Activated CD4-positive, alpha-beta T cell treated with anti-CD3 and anti-CD28 coated beads for 1 hour (primary cell): ENCODE results near the gene RBM10.
"Not testable (repeated sequence)": the region's sequence is repeated elsewhere in the genome, so short reads cannot be mapped to it uniquely, and the experiment has no call there.

Experiments
- DNase-seq: peaks from one replicate; pipeline ENCODE4 v3.0.0-alpha.2; 2020

RBM10 gene, protein sequence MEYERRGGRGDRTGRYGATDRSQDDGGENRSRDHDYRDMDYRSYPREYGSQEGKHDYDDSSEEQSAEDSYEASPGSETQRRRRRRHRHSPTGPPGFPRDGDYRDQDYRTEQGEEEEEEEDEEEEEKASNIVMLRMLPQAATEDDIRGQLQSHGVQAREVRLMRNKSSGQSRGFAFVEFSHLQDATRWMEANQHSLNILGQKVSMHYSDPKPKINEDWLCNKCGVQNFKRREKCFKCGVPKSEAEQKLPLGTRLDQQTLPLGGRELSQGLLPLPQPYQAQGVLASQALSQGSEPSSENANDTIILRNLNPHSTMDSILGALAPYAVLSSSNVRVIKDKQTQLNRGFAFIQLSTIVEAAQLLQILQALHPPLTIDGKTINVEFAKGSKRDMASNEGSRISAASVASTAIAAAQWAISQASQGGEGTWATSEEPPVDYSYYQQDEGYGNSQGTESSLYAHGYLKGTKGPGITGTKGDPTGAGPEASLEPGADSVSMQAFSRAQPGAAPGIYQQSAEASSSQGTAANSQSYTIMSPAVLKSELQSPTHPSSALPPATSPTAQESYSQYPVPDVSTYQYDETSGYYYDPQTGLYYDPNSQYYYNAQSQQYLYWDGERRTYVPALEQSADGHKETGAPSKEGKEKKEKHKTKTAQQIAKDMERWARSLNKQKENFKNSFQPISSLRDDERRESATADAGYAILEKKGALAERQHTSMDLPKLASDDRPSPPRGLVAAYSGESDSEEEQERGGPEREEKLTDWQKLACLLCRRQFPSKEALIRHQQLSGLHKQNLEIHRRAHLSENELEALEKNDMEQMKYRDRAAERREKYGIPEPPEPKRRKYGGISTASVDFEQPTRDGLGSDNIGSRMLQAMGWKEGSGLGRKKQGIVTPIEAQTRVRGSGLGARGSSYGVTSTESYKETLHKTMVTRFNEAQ

GRCh38 chrX:47144626-47145394 is at the start of gene RBM10, which contains the start of gene NDUFB11:
RBM10 (plus strand) TSS chrX:47145221; CDS start chrX:47147482, 2,261 bp downstream.
NDUFB11 (minus strand) TSS chrX:47144702; CDS start chrX:47144679, 23 bp downstream.
- peak; percentile 77 for DNase-seq

GRCh38 chrX:47097018-47097417 is 48.0 kb upstream of the RBM10 start:
- no peak for DNase-seq

DNA sequence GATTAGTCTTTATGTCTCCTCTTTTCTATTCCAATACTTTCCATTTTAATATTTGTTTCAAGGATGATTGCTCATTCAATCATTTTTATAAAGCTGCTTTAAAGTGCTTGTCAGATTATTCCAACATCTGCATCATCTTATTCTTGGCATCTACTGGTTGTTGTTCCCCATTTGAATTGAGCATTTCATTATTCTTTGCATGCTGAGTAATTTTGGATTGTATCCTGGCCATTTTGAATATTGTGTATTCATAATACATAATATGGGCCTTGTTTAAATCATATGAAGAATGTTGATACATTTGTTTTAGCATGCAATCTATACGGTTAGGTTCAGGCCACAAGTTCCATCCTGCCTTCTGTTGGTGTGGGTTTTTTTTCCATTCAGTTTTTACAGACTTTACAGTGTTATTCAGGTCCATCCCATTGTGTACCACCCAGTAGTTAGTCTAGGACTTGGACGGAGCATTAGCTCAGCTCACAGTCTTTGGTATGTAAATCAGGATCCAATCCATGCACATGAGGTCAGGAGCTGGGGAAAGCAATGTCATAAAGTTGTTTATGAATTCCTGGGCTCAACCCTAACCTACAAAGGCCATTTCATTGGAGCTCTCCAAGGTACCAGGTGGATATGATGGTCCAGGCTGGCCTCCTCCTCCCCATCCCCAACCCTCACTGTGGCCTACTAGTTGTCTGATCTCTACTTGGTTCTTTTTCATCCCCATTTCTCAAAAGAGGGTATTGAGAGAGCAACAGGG is 46.5 kb upstream of the RBM10 start:
- DNase-seq: no peak

- no peak for DNase-seq
Observed at GRCh38 chrX:47101206-47101605, 43.8 kb upstream of the RBM10 start.

DNA sequence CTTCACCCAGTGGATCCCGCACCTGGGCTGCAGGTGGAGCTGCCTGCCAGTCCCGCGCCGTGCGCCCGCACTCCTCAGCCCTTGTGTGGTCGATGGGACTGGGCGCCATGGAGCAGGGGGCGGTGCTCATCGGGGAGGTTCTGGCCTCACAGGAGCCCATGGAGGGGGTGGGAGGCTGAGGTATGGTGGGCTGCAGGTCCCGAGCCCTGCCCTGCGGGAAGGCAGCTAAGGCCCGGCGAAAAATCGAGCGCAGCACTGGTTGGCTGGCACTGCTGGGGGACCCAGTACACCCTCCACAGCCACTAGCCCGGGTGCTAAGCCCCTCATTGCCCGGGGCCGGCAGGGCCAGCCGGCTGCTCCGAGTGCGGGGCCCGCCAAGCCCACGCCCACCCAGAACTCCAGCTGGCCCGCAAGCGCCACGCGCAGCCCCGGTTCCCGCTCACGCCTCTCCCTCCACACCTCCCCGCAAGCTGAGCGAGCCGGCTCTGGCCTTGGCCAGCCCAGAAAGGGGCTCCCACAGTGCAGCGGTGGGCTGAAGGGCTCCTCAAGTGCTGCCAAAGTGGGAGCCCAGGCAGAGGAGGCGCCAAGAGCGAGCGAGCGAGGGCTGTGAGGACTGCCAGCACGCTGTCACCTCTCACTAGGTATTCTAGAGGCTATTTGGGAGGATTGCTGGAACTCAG is 33.9 kb upstream of the RBM10 start:
- DNase-seq: not testable (repeated sequence)

GRCh38 chrX:47112316-47112954 is 32.6 kb upstream of the RBM10 start:
- no peak for DNase-seq

DNA sequence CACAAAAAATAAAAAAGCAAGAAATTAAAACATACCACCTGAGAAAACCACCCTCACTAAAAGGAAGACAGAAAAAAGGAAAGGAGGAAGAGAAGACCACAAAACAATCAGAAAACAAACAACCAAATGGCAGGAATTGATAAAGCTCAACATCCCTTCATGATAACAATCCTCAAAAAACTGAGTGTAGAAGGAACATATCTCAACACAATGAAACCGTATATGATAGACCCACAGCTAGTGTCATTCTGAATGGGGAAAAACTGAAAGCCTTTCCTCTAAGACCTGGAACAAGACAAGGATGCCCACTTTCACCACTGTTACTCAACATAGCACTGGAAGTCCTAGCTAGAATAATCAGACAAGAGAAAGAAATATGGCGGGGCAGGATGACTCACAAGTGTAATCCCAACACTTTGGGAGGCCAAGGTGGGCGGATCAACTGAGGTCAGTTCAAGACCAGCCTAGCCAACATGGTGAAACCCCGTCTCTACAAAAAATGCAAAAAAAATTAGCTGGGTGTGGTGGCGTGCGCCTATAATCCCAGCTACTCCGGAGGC is 28.4 kb upstream of the RBM10 start:
- DNase-seq: not testable (repeated sequence)

GRCh38 chrX:47124466-47124865 is 20.6 kb upstream of the RBM10 start:
- DNase-seq: not testable (repeated sequence)

- peak; percentile 75 for DNase-seq
Observed at GRCh38 chrX:47129157-47129898, 15.7 kb upstream of the RBM10 start.

- DNase-seq: no peak
Observed at GRCh38 chrX:47129899-47130358, 15.1 kb upstream of the RBM10 start.

DNA sequence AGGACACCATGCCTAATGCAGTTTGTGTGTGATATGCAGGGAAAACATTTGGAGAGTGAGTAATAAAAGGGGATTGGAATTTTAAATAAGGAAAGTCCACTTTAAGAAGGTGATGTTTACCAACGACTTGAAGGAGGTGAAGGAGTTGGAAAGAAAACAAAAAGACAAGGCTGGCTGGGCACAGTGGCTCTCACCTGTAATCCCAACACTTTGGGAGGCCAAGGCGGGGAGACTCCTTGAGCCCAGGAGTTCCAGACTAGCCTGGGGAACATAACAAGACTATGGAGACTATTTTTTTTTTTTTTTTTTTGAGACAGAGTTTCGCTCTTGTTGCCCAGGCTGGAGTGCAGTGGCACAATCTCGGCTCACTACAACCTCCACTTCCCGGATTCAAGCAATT is 11.5 kb upstream of the RBM10 start:
- DNase-seq: no peak

DNA sequence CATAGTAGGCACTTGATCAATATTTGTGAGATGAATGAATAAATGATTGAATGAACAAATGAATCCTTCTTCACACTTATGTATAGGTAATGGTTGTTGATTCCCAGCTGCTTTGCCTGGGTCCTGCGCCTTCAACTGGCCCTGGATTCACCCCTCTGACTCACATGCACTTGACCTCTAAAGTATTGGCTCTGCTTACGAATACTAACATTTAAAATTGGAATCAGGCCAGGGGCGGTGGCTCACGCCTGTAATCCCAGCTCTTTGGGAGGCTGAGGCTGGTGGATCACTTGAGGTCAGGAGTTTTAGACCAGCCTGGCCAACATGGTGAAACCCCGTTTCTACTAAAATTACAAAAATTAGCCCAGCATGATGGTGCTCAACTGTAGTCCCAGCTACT is 9.4 kb upstream of the RBM10 start:
- DNase-seq: not testable (repeated sequence)

DNA sequence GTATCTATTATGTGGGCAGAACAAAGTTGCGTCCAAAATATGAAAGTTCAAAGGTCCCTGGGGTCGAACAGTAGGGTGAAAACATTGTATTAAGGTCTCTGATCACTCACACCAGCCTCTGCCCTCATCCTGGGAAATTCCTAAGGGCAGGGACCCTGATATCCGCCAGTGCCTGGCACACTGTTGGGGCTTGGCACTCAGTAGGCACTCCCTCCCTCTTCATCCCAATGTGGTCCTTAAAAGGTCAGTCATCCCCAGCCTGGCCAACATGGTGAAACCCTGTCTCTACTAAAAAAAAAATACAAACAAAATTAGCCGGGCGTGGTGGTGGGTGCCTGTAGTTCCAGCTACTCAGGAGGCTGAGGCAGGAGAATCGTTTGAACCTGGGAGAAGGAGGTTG is 6.8 kb upstream of the RBM10 start:
- no peak for DNase-seq

- no peak for DNase-seq
Observed at GRCh38 chrX:47143894-47144625, 961 bp upstream of the RBM10 start.

DNA sequence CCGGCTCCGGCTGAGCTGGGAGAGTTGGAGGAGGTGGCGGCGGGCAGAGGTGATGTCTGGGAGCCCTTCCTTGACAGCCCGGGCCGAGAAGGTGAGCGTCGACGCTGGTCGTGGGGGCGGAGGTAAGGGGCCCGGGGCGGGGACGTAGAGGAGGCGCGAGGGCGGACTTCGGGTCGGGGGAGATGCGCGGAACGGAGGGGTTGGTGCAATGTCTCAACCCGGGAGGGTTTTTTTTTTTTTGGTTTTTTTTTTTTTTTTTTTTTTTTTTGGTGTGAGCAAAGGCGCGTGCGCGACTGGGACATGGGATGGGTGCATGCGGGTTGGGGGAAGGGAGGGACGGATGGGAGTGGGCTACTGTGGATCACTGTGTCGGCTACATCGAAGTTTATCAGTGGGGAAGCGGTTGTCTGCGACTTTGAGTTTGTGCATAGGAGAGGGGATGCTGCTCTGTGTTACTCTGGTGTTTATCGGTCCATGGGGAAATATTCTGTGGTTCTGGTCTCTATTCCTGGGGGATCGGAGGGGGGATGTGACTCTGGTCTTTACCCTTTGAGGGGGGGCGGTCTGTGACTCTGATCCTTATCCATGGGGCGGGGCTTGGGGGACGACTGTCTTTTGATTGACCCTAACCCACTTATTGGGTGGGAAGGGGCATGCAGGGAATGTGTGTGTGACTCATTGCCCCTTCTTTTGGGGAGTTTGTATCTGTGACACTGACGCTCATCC is 537 bp downstream of the RBM10 start:
- no peak for DNase-seq

GRCh38 chrX:47146121-47146935 is 1.3 kb downstream of the RBM10 start:
- no peak for DNase-seq
